GM12891 (cell line): ENCODE results near the gene PRKRIP1.

Experiments used
- POLR2A ChIP-seq: IDR thresholded peaks from 2 replicates; pipeline ENCODE4 v1.6.1; 2011; ENCODE audit warnings: low read depth, low read length, control low read depth
- POLR2AphosphoS5 ChIP-seq: IDR thresholded peaks from 2 replicates; pipeline ENCODE4 v1.6.1; 2011; ENCODE audit warnings: low read depth, low read length, control low read depth
- SPI1 ChIP-seq: IDR thresholded peaks from 2 replicates; pipeline ENCODE4 v1.6.1; 2011; ENCODE audit warnings: low read depth, low read length, control low read depth
- TAF1 ChIP-seq: IDR thresholded peaks from 2 replicates; pipeline ENCODE4 v1.6.1; 2011; ENCODE audit warnings: low read depth, low read length, control low read depth

GRCh38 chr7:102418592-102418991 lies 22.4 kb downstream of the PRKRIP1 start:
- no peak for TF ChIP-seq POLR2AphosphoS5
- TF ChIP-seq POLR2A = no peak
- no peak for TF ChIP-seq TAF1
- no peak for TF ChIP-seq SPI1
